Right renal cortex interstitium (tissue), 3 donors: ENCODE measurements around the gene HRH3. TPM values are rescaled to one million over a fixed set of nuclear protein-coding genes. Genes with fewer than 3 reads are reported as not detected.

ENCODE experiments used
- DNase-seq, 3 donors: peaks; one replicate each; pipeline ENCODE4 v3.0.0-alpha.2; 2013; ENCODE audit warnings: low read depth in 3 of 3, low spot score in 2 of 3
- polyA plus RNA-seq, 3 donors: library from polyadenylated mRNA; unstranded; fragments of 120-200 nt; gene quantifications; one replicate each; pipeline ENCODE4 v1.2.1, GENCODE V29; 2013; ENCODE audit not compliant: insufficient read length in 3 of 3

Gene HRH3
- polyA plus RNA-seq, 3 donors, result 0.04 TPM; not detected in 2

GRCh38 chr20:62181808-62182207 lies 38.3 kb downstream of the HRH3 start:
- DNase-seq, result no peak

- no peak for DNase-seq
Observed at GRCh38 chr20:62179162-62179504, 40.9 kb downstream of the HRH3 start.

- no peak for DNase-seq
Observed at GRCh38 chr20:62178316-62179161, 41.5 kb downstream of the HRH3 start.

GRCh38 chr20:62177307-62177706 lies 42.8 kb downstream of the HRH3 start:
- no peak for DNase-seq

- DNase-seq, result no peak
Observed at GRCh38 chr20:62176866-62177265, 43.2 kb downstream of the HRH3 start.

GRCh38 chr20:62175711-62176110 lies 44.4 kb downstream of the HRH3 start:
- no peak for DNase-seq

- no peak for DNase-seq
Observed at GRCh38 chr20:62174870-62175624, 45.0 kb downstream of the HRH3 start.

GRCh38 chr20:62174021-62174804 lies 45.9 kb downstream of the HRH3 start:
- no peak for DNase-seq

GRCh38 chr20:62172666-62173065 lies 47.4 kb downstream of the HRH3 start:
- DNase-seq, result no peak

GRCh38 chr20:62171245-62171644 lies 48.8 kb downstream of the HRH3 start:
- DNase-seq, result no peak

- DNase-seq, result no peak
Observed at GRCh38 chr20:62170536-62170935, 49.5 kb downstream of the HRH3 start.

- no peak for DNase-seq
Observed at GRCh38 chr20:62168890-62169435, 51.1 kb downstream of the HRH3 start.

- no peak for DNase-seq
Observed at GRCh38 chr20:62168061-62168460, 52.0 kb downstream of the HRH3 start.

GRCh38 chr20:62167474-62167873 lies 52.6 kb downstream of the HRH3 start:
- no peak for DNase-seq

- no peak for DNase-seq
Observed at GRCh38 chr20:62165762-62166399, 54.2 kb downstream of the HRH3 start.

Other genes starting within 250 kb of the HRH3 start
- 10 to 100 TPM; 14.1 to 16.1 (median 14.8) TPM for gene TAF4, start 154.4 kb downstream of the HRH3 start, polyA plus RNA-seq
- 10 to 100 TPM; 50.2 to 52.9 (median 50.5) TPM for gene LSM14B, start 97.8 kb downstream of the HRH3 start, polyA plus RNA-seq
- 100 to 1,000 TPM; 169 to 200 (median 192) TPM for gene PSMA7, start 76.9 kb downstream of the HRH3 start, polyA plus RNA-seq
- 10 to 100 TPM; 16.3 to 19.0 (median 18.0) TPM for gene SS18L1, start 76.5 kb downstream of the HRH3 start, polyA plus RNA-seq
- gene MTG2, start 37.2 kb downstream of the HRH3 start, polyA plus RNA-seq, result 10 to 100 TPM; 26.3 to 35.4 (median 28.2) TPM
- gene OSBPL2, start 18.2 kb upstream of the HRH3 start, polyA plus RNA-seq, result 10 to 100 TPM; 27.8 to 31.3 (median 30.4) TPM
- 10 to 100 TPM; 38.7 to 47.7 (median 44.9) TPM for gene ADRM1, start 82.7 kb upstream of the HRH3 start, polyA plus RNA-seq
- gene LAMA5, start 147.0 kb upstream of the HRH3 start, polyA plus RNA-seq, result 10 to 100 TPM; 72.5 to 82.7 (median 79.9) TPM
- 100 to 1,000 TPM; 745 to 942 (median 879) TPM for gene RPS21, start 166.8 kb upstream of the HRH3 start, polyA plus RNA-seq
- gene CABLES2, start 187.0 kb upstream of the HRH3 start, polyA plus RNA-seq, result 1 to 10 TPM; 8.8 to 9.3 (median 9.3) TPM
- gene RBBP8NL, start 207.3 kb upstream of the HRH3 start, polyA plus RNA-seq, result 1 to 10 TPM in 2 of 3 donors, under 1 TPM in 1; 0.87 to 1.5 (median 1.4) TPM